IPS DF 6.9 (cell line): Measurements from ENCODE around the gene TPBG.
"Not testable (repeated sequence)": the region's sequence is repeated elsewhere in the genome, so short reads cannot be mapped to it uniquely, and the experiment has no call there.

Experiments
- DNase-seq: peaks from one replicate; pipeline ENCODE4 v3.0.0-alpha.2; 2013; ENCODE audit warnings: low read depth, low spot score
- H3K27ac ChIP-seq: one replicate; pipeline ENCODE4 v1.5.1; 2013; ENCODE audit warnings: low read length, control low read depth
- H3K27me3 ChIP-seq: 2 replicates; pipeline ENCODE4 v1.6.1; 2013; ENCODE audit warnings: mild to moderate bottlenecking, low read length; ENCODE audit not compliant: control insufficient read depth, insufficient read depth
- H3K36me3 ChIP-seq: 2 replicates; pipeline ENCODE4 v1.6.1; 2013; ENCODE audit warnings: low read length; ENCODE audit not compliant: control insufficient read depth, insufficient read depth
- H3K4me1 ChIP-seq: 2 replicates; pipeline ENCODE4 v1.6.1; 2013; ENCODE audit warnings: low read length; ENCODE audit not compliant: control insufficient read depth, insufficient read depth
- H3K4me3 ChIP-seq: 2 replicates; pipeline ENCODE4 v1.5.1; 2013; ENCODE audit warnings: mild to moderate bottlenecking, low read length
- H3K9me3 ChIP-seq: 2 replicates; pipeline ENCODE4 v1.6.1; 2013; ENCODE audit warnings: low read length, inconsistent platforms; ENCODE audit not compliant: control insufficient read depth, insufficient read depth
- WGBS: extraction: QIAGEN DNeasy Blood & Tissue Kit; methylation state at CpG from one replicate; pipeline ENCODE4 v1.1.7; 2013; ENCODE audit warnings: mixed read lengths, missing lambda C conversion rate; ENCODE audit not compliant: insufficient read length, insufficient coverage; 5-methylcytosine and 5-hydroxymethylcytosine counted together

The TPBG gene

GRCh38 chr6:82376636-82377035, 13.0 kb downstream of the TPBG start:
- Histone ChIP-seq H3K27ac (no peak overlapping the region), H3K27me3 (no peaks in the 10 kb centered on the region), H3K4me3 (no peak overlapping the region), H3K36me3 (no peaks in the 10 kb centered on the region), H3K9me3 (peaks cover 2% of the 10 kb centered on the region; the same call in 1 of the 2 replicates), H3K4me1 (peaks cover 2% of the 10 kb centered on the region; the same call in 1 of the 2 replicates)
- DNase-seq, result no peak

DNA sequence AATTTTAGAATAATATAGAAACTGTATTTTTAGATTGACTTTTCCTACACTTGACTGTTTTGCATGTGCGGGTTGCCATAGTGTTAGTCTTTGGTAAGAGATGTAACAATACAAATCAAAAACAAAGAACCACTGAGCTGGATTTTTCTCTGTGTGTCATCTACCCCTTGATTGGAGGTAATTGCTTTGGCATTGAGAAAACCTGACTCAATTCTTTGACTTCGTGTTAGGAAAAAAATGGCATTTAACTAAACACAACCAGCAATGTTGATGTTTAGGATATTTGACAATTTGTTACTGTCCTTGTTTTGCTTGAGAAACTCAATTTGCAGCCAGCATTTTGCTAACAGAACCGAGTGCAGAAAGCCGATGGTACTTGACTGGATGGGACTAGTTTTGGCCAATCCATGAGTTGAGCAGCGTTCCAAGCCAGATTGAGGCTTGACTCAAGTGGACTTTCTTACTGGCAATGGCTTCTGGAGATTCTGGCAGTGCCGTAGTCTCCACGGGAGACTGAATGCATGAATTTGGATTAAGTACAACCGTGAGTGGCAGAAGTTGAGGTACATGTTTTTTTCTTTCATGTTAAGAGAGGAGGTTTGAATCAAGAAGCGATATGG, 17.1 kb downstream of the TPBG start:
- no peak overlapping the region for H3K4me3 ChIP-seq
- peaks cover 2% of the 10 kb centered on the region; the same call in 1 of the 2 replicates for H3K9me3 ChIP-seq
- peaks cover 2% of the 10 kb centered on the region; the same call in 1 of the 2 replicates for H3K4me1 ChIP-seq
- H3K27ac ChIP-seq, result no peak overlapping the region
- no peak for DNase-seq
- WGBS, result no CpG with 5 or more reads among the region's 9 CpGs
- no peaks in the 10 kb centered on the region for H3K36me3 ChIP-seq
- H3K27me3 ChIP-seq, result no peaks in the 10 kb centered on the region

GRCh38 chr6:82381278-82381677, 17.7 kb downstream of the TPBG start:
- H3K9me3 ChIP-seq, result peaks cover 2% of the 10 kb centered on the region; the same call in 1 of the 2 replicates
- WGBS, result no CpG with 5 or more reads among the region's 1 CpG
- no peaks in the 10 kb centered on the region for H3K27me3 ChIP-seq
- no peaks in the 10 kb centered on the region for H3K36me3 ChIP-seq
- peaks cover 2% of the 10 kb centered on the region; the same call in 1 of the 2 replicates for H3K4me1 ChIP-seq
- no peak overlapping the region for H3K4me3 ChIP-seq
- no peak overlapping the region for H3K27ac ChIP-seq
- DNase-seq, result no peak

DNA sequence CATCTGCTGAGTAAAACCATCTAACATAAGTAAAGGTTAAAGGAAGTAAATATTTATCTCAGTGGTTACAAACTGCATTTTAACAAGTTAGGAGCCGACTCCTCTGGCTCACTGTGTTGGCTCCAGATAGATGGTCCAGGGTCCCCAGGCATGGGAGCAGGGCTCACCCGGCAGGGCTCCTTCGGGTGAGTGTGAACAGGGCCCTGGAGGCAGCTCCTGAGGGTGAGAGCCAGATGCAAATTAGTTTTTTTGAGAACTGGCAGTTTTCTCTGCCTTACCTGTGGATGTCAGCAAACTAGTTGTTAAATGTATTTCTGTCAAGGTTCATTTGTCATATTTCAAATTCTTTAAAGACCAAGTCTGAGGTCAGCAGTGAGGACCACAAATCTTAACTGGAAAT, 21.5 kb downstream of the TPBG start:
- no CpG with 5 or more reads among the region's 3 CpGs for WGBS
- no peaks in the 10 kb centered on the region for H3K9me3 ChIP-seq
- DNase-seq, result no peak
- no peak overlapping the region for H3K27ac ChIP-seq
- H3K4me3 ChIP-seq, result no peak overlapping the region
- H3K36me3 ChIP-seq, result no peaks in the 10 kb centered on the region
- H3K4me1 ChIP-seq, result peaks cover 2% of the 10 kb centered on the region; the same call in 1 of the 2 replicates
- H3K27me3 ChIP-seq, result no peaks in the 10 kb centered on the region

DNA sequence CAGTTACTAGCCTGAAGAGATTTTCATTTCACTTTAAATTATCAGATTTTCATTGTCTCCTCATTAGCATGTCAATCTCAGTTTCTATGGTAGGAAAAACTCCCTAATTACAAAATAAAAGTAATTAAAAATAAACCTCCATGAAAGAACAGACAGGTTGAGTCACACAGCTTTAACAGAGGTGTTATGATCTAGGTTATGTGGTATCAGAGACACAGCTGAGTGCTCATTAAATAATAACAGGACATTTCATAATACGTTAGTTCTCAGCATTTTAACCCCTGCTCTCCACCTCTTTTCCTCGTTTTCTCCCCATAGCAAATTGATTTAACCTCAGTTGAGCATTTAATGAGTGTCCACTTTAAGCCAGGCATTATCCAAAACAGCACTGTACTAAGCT, 21.9 kb downstream of the TPBG start:
- Histone ChIP-seq H3K4me1 (peaks cover 2% of the 10 kb centered on the region; the same call in 1 of the 2 replicates), H3K4me3 (no peak overlapping the region), H3K27ac (no peak overlapping the region), H3K36me3 (no peaks in the 10 kb centered on the region), H3K27me3 (no peaks in the 10 kb centered on the region), H3K9me3 (no peaks in the 10 kb centered on the region)
- DNase-seq, result no peak
- WGBS, result no CpG with 5 or more reads among the region's 2 CpGs

DNA sequence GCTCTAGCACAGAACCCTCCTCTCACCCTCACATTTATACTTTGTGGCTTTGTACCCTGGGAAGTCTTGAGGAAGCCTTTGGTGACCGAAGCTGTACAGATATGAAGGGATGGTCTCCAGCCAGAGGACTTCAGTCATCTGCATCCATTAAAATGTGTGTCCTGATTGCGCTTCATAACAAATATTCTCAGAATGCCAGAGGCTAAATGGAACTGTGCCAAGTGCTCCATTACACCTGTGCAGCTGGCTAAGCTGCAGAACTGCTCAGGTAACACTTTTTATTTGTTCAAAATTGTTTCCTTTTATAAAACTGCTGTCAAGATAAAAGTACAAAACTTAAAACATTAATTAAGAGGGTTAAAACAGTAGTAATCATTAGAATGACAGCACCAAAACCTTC, 22.3 kb downstream of the TPBG start:
- WGBS, result no CpG with 5 or more reads among the region's 2 CpGs
- no peak for DNase-seq
- Histone ChIP-seq H3K36me3 (no peaks in the 10 kb centered on the region), H3K27me3 (no peaks in the 10 kb centered on the region), H3K4me3 (no peak overlapping the region), H3K9me3 (no peaks in the 10 kb centered on the region), H3K27ac (no peak overlapping the region), H3K4me1 (no peaks in the 10 kb centered on the region)

- not testable (repeated sequence) for H3K36me3 ChIP-seq, H3K9me3 ChIP-seq, H3K4me3 ChIP-seq, H3K4me1 ChIP-seq, H3K27me3 ChIP-seq, H3K27ac ChIP-seq, DNase-seq
- no CpG with 5 or more reads among the region's 15 CpGs for WGBS
Measured at GRCh38 chr6:82394770-82395169, 31.2 kb downstream of the TPBG start.

DNA sequence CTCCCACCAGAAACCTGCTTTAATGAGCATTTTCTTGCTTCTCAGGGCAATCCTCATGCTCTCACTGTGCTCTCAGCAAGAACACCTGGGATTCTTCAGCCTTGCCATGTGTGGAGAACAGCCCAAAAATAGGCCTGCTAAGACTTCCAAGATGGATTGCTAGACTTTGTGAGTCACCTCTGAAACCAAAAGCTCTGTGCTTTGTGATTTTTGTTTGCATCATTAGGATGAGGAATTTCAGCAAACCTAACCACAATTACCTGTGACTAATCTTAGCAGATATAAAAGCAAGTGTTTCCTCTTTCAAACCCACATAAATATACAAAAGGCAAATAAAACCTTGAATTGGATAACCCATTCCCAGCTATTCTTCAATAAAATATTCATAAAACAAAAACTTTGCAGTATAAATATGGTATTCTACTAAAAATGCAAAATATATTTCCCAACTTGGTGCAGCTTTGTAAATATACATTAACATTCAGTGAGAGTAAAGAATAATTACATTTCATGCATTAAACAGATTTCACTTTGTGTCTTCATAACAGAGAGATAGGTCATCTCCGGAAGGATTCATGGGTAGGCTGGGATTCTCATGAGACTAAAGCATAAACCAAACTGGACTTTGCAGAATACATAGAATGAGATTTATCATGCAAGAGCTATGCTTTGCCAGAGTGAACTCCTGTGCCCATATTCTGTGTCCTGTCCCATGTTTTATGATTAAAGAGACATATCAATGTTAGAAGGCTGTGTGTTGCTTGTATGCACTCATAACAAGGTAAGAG, 33.5 kb downstream of the TPBG start:
- Histone ChIP-seq H3K36me3 (no peaks in the 10 kb centered on the region), H3K27me3 (no peaks in the 10 kb centered on the region), H3K9me3 (no peaks in the 10 kb centered on the region), H3K27ac (no peak overlapping the region), H3K4me1 (no peaks in the 10 kb centered on the region), H3K4me3 (no peak overlapping the region)
- DNase-seq, result no peak
- WGBS, result no CpG with 5 or more reads among the region's 1 CpG

GRCh38 chr6:82397962-82398692, 34.5 kb downstream of the TPBG start:
- no peaks in the 10 kb centered on the region for H3K9me3 ChIP-seq
- no peak overlapping the region for H3K4me3 ChIP-seq
- no peak overlapping the region for H3K27ac ChIP-seq
- WGBS, result no CpG with 5 or more reads among the region's 1 CpG
- H3K4me1 ChIP-seq, result no peaks in the 10 kb centered on the region
- no peaks in the 10 kb centered on the region for H3K27me3 ChIP-seq
- no peaks in the 10 kb centered on the region for H3K36me3 ChIP-seq
- no peak for DNase-seq

- no peaks in the 10 kb centered on the region for H3K9me3 ChIP-seq
- no peak for DNase-seq
Measured at GRCh38 chr6:82408952-82409431, 45.4 kb downstream of the TPBG start.

More at GRCh38 chr6:82408952-82409431, 45.4 kb downstream of the TPBG start:
- H3K36me3 ChIP-seq, result no peaks in the 10 kb centered on the region
- H3K27ac ChIP-seq, result no peak overlapping the region
- no peaks in the 10 kb centered on the region for H3K27me3 ChIP-seq
- WGBS, result no CpG with 5 or more reads among the region's 2 CpGs
- peaks cover 1% of the 10 kb centered on the region; the same call in 1 of the 2 replicates for H3K4me1 ChIP-seq
- H3K4me3 ChIP-seq, result no peak overlapping the region
